ENCODE data around the gene CTNNB1. TPM values are rescaled to one million over a fixed set of nuclear protein-coding genes. Genes with fewer than 3 reads are reported as not detected.
A peak's percentile ranks its signal among the peaks of the same experiment; 100 is the strongest.
"Not testable (repeated sequence)": the region's sequence is repeated elsewhere in the genome, so short reads cannot be mapped to it uniquely, and the experiment has no call there.

The CTNNB1 gene
- total and polyA plus RNA-seq, 5 donors from 2014 or later: 46.6 to 177 (median 47.9) TPM

GRCh38 chr3:41277790-41278465 lies 78.6 kb downstream of the CTNNB1 start:
- Histone ChIP-seq H3K27me3 (ENCODE audit: control insufficient read depth, insufficient read depth, low read length) (no peaks in the 10 kb centered on the region), H3K9me3 (ENCODE audit: control insufficient read depth in 2 of 2, low read length in 2 of 2) (peaks cover 0 to 9% of the 10 kb centered on the region in 2 experiments), H3K27ac (ENCODE audit: insufficient read depth, low read length, poor library complexity, severe bottlenecking) (no peak overlapping the region), H3K4me1 (ENCODE audit: control insufficient read depth, insufficient read depth, low read length, poor library complexity, severe bottlenecking) (no peaks in the 10 kb centered on the region), H3K4me3 (ENCODE audit: low read depth, low read length) (no peak overlapping the region), H3K36me3 (ENCODE audit: control insufficient read depth, insufficient read depth, low read length) (no peaks in the 10 kb centered on the region)
- Mint-ChIP-seq H3K27me3 (no peaks in the 10 kb centered on the region), H3K27ac (no peak overlapping the region), H3K4me1 (peaks cover 0 to 5% (median 1%) of the 10 kb centered on the region in 4 donors), H3K9me3 (peaks cover 0 to 7% (median 5%) of the 10 kb centered on the region in 7 donors), H3K4me3 (no peak overlapping the region), H3K36me3 (no peaks in the 10 kb centered on the region)
- no peak for DNase-seq
- ATAC-seq (ENCODE audit: low read depth in 2 of 2): no peak

- not testable (repeated sequence) for H3K27ac Mint-ChIP-seq; H3K4me1 Mint-ChIP-seq; H3K27ac ChIP-seq (ENCODE audit: insufficient read depth, low read length, poor library complexity, severe bottlenecking); H3K4me3 ChIP-seq (ENCODE audit: low read depth, low read length); ATAC-seq (ENCODE audit: low read depth in 2 of 2); H3K9me3 ChIP-seq (ENCODE audit: control insufficient read depth in 2 of 2, low read length in 2 of 2); H3K36me3 Mint-ChIP-seq; H3K4me3 Mint-ChIP-seq; H3K36me3 ChIP-seq (ENCODE audit: control insufficient read depth, insufficient read depth, low read length); H3K4me1 ChIP-seq (ENCODE audit: control insufficient read depth, insufficient read depth, low read length, poor library complexity, severe bottlenecking); H3K27me3 ChIP-seq (ENCODE audit: control insufficient read depth, insufficient read depth, low read length); H3K27me3 Mint-ChIP-seq; DNase-seq
- H3K9me3 Mint-ChIP-seq: peaks cover 0 to 10% (median 3%) of the 10 kb centered on the region in 7 donors
These were observed 85.6 kb downstream of the CTNNB1 start for GRCh38 chr3:41284934-41285333.

GRCh38 chr3:41286305-41286704 lies 87.0 kb downstream of the CTNNB1 start:
- Mint-ChIP-seq H3K27ac (peak overlapping the region in 1 of 3 donors; percentile 12), H3K27me3 (no peaks in the 10 kb centered on the region), H3K9me3 (peaks cover 0 to 10% (median 4%) of the 10 kb centered on the region in 7 donors), H3K4me3 (no peak overlapping the region), H3K36me3 (no peaks in the 10 kb centered on the region), H3K4me1 (peaks cover 0 to 5% (median 1%) of the 10 kb centered on the region in 4 donors)
- H3K27me3 ChIP-seq (ENCODE audit: control insufficient read depth, insufficient read depth, low read length): no peaks in the 10 kb centered on the region
- no peak overlapping the region for H3K27ac ChIP-seq (ENCODE audit: insufficient read depth, low read length, poor library complexity, severe bottlenecking)
- DNase-seq: no peak
- no peak for ATAC-seq (ENCODE audit: low read depth in 2 of 2)
- H3K4me1 ChIP-seq (ENCODE audit: control insufficient read depth, insufficient read depth, low read length, poor library complexity, severe bottlenecking): no peaks in the 10 kb centered on the region
- no peaks in the 10 kb centered on the region for H3K36me3 ChIP-seq (ENCODE audit: control insufficient read depth, insufficient read depth, low read length)
- H3K9me3 ChIP-seq (ENCODE audit: control insufficient read depth in 2 of 2, low read length in 2 of 2): no peaks in the 10 kb centered on the region
- H3K4me3 ChIP-seq (ENCODE audit: low read depth, low read length): no peak overlapping the region

- no peaks in the 10 kb centered on the region for H3K27me3 ChIP-seq (ENCODE audit: control insufficient read depth, insufficient read depth, low read length)
- H3K27me3 Mint-ChIP-seq: no peaks in the 10 kb centered on the region
- H3K9me3 Mint-ChIP-seq: peaks cover 0 to 10% (median 2%) of the 10 kb centered on the region in 7 donors
- DNase-seq: no peak
- no peak overlapping the region for H3K27ac ChIP-seq (ENCODE audit: insufficient read depth, low read length, poor library complexity, severe bottlenecking)
- H3K9me3 ChIP-seq (ENCODE audit: control insufficient read depth in 2 of 2, low read length in 2 of 2): no peaks in the 10 kb centered on the region
- peaks cover 0 to 5% (median 1%) of the 10 kb centered on the region in 4 donors for H3K4me1 Mint-ChIP-seq
- H3K4me1 ChIP-seq (ENCODE audit: control insufficient read depth, insufficient read depth, low read length, poor library complexity, severe bottlenecking): no peaks in the 10 kb centered on the region
- H3K4me3 Mint-ChIP-seq: no peak overlapping the region
- no peak for ATAC-seq (ENCODE audit: low read depth in 2 of 2)
- peaks cover 7% of the 10 kb centered on the region for H3K36me3 Mint-ChIP-seq
- no peak overlapping the region for H3K27ac Mint-ChIP-seq
- H3K4me3 ChIP-seq (ENCODE audit: low read depth, low read length): no peak overlapping the region
- no peaks in the 10 kb centered on the region for H3K36me3 ChIP-seq (ENCODE audit: control insufficient read depth, insufficient read depth, low read length)
These were observed 89.5 kb downstream of the CTNNB1 start for GRCh38 chr3:41288785-41289184.

All from CD4-positive, CD25-positive, alpha-beta regulatory T cell (primary cell).